ENCODE data around the gene ADAMTS15. TPM values are rescaled to one million over a fixed set of nuclear protein-coding genes. Genes with fewer than 3 reads are reported as not detected.
A peak's percentile ranks its signal among the peaks of the same experiment; 100 is the strongest.

ADAMTS15 gene, protein sequence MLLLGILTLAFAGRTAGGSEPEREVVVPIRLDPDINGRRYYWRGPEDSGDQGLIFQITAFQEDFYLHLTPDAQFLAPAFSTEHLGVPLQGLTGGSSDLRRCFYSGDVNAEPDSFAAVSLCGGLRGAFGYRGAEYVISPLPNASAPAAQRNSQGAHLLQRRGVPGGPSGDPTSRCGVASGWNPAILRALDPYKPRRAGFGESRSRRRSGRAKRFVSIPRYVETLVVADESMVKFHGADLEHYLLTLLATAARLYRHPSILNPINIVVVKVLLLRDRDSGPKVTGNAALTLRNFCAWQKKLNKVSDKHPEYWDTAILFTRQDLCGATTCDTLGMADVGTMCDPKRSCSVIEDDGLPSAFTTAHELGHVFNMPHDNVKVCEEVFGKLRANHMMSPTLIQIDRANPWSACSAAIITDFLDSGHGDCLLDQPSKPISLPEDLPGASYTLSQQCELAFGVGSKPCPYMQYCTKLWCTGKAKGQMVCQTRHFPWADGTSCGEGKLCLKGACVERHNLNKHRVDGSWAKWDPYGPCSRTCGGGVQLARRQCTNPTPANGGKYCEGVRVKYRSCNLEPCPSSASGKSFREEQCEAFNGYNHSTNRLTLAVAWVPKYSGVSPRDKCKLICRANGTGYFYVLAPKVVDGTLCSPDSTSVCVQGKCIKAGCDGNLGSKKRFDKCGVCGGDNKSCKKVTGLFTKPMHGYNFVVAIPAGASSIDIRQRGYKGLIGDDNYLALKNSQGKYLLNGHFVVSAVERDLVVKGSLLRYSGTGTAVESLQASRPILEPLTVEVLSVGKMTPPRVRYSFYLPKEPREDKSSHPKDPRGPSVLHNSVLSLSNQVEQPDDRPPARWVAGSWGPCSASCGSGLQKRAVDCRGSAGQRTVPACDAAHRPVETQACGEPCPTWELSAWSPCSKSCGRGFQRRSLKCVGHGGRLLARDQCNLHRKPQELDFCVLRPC
- total RNA-seq (23.4 and 24.9 TPM in 2 replicates), polyA plus RNA-seq (14.9 and 18.2 TPM in 2 replicates), polyA minus RNA-seq (ENCODE audit: low replicate concordance) (54.4 and 58.7 TPM in 2 replicates)
- 22.3 and 26.8 TPM in 2 replicates for polyA plus RNA-seq (2012)

DNA sequence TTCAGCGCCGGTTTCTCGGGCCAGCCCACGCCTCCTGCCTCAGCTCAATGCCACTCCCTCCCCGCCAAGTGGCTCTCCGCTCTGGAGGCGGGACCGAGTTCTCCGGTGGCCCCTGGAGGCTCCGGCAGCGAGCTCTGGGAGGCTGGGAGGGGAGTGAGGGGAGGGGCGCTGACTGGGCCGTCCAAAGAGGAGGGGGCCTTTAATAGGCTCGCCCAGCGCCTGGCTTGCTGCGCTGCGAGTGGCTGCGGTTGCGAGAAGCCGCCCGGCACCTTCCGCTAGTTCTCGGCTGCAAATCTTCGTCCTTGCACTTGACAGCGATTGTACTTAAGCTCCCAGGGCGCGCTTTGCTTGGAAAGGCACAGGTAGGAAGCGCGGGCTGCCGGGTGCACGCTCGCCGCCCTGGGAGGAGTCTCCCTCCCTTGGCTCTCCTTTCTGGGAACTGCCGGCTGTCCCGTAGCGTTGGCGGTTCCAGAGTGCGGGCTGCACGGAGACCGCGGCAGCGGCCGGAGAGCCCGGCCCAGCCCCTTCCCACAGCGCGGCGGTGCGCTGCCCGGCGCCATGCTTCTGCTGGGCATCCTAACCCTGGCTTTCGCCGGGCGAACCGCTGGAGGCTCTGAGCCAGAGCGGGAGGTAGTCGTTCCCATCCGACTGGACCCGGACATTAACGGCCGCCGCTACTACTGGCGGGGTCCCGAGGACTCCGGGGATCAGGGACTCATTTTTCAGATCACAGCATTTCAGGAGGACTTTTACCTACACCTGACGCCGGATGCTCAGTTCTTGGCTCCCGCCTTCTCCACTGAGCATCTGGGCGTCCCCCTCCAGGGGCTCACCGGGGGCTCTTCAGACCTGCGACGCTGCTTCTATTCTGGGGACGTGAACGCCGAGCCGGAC lies at the start of gene ADAMTS15:
TSS of gene ADAMTS15 (plus strand) at position 230 of the 894 bp plus-strand sequence. CDS start at position 559, 329 bp downstream.
- H3K9ac ChIP-seq (ENCODE audit: insufficient read depth, low read length): peak within 1 kb of the TSS; percentile 75
- H3K27me3 ChIP-seq (ENCODE audit: control insufficient read depth, insufficient read depth, low read length): no peaks in the 10 kb centered on the region
- peak; percentile 92 for DNase-seq (ENCODE audit: low read depth in 2 of 2)
- peaks cover 2% of the 10 kb centered on the region for H3K36me3 ChIP-seq (ENCODE audit: control insufficient read depth, insufficient read depth, low read length)
- peak within 1 kb of the TSS; percentile 84 for H3K4me2 ChIP-seq (ENCODE audit: extremely low read depth, insufficient read depth, low read length)
- no peak for TF ChIP-seq EZH2 (IDR thresholded peaks at IDR 0.05; ENCODE audit: low read length, missing control alignments)
- TF ChIP-seq, protein P1, sequence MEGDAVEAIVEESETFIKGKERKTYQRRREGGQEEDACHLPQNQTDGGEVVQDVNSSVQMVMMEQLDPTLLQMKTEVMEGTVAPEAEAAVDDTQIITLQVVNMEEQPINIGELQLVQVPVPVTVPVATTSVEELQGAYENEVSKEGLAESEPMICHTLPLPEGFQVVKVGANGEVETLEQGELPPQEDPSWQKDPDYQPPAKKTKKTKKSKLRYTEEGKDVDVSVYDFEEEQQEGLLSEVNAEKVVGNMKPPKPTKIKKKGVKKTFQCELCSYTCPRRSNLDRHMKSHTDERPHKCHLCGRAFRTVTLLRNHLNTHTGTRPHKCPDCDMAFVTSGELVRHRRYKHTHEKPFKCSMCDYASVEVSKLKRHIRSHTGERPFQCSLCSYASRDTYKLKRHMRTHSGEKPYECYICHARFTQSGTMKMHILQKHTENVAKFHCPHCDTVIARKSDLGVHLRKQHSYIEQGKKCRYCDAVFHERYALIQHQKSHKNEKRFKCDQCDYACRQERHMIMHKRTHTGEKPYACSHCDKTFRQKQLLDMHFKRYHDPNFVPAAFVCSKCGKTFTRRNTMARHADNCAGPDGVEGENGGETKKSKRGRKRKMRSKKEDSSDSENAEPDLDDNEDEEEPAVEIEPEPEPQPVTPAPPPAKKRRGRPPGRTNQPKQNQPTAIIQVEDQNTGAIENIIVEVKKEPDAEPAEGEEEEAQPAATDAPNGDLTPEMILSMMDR (conservative IDR thresholded peaks at IDR 0.05 in 1 of 2, IDR thresholded peaks at IDR 0.05 in 1 of 2; ENCODE audit: low read depth in 1 of 2, low read length in 2 of 2): no peak
- H3K27ac ChIP-seq (ENCODE audit: insufficient read depth, low read length): peak within 1 kb of the TSS; percentile 65
- H3K4me1 ChIP-seq (ENCODE audit: control insufficient read depth, extremely low read depth, insufficient read depth, low read length): peaks cover 3% of the 10 kb centered on the region
- peaks cover 46% of the 10 kb centered on the region for H3K79me2 ChIP-seq (ENCODE audit: control insufficient read depth, insufficient read depth, low read length)
- no peaks in the 10 kb centered on the region for H4K20me1 ChIP-seq (ENCODE audit: control insufficient read depth, extremely low read depth, insufficient read depth, low read length)
- H3K4me3 ChIP-seq (replicated peaks in 1 of 4; ENCODE audit: control extremely low read depth in 1 of 4, insufficient read depth in 1 of 4, low read depth in 3 of 4, low read length in 4 of 4): peak within 1 kb of the TSS; percentile 81 to 93 (median 89)
- H3K9me3 ChIP-seq (ENCODE audit: control insufficient read depth, insufficient read depth, low read depth, low read length): no peaks in the 10 kb centered on the region
- H2AFZ ChIP-seq (ENCODE audit: low read length): peak within 1 kb of the TSS; percentile 67

DNA sequence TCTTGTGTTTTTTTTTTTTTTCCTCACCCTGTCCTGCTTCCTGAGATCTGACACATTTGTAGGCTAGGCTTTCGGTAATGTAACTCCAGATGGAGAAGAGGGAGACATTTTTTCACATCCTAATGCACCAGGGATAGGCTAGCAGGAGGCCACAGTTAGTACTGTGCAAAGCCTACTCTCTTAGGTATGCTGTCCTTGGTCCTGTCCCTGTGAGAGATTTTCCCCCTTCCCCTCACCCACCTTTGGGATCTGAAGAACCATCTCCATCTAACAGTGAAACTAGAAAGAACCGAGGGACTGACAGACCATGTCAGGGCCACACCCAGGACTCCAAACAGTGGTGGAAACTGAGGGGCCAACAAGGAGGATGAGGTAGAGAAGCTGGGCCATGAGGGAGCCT lies 49.2 kb upstream of the ADAMTS15 start:
- Histone ChIP-seq H3K9ac (ENCODE audit: insufficient read depth, low read length) (no peak overlapping the region), H3K4me3 (replicated peaks in 1 of 4; ENCODE audit: control extremely low read depth in 1 of 4, insufficient read depth in 1 of 4, low read depth in 3 of 4, low read length in 4 of 4) (no peak overlapping the region), H3K27ac (ENCODE audit: insufficient read depth, low read length) (no peak overlapping the region), H4K20me1 (ENCODE audit: control insufficient read depth, extremely low read depth, insufficient read depth, low read length) (no peaks in the 10 kb centered on the region), H3K36me3 (ENCODE audit: control insufficient read depth, insufficient read depth, low read length) (no peaks in the 10 kb centered on the region), H3K27me3 (ENCODE audit: control insufficient read depth, insufficient read depth, low read length) (peaks cover 2% of the 10 kb centered on the region), H2AFZ (ENCODE audit: low read length) (no peak overlapping the region), H3K4me1 (ENCODE audit: control insufficient read depth, extremely low read depth, insufficient read depth, low read length) (peaks cover 30% of the 10 kb centered on the region), H3K4me2 (ENCODE audit: extremely low read depth, insufficient read depth, low read length) (no peak overlapping the region), H3K9me3 (ENCODE audit: control insufficient read depth, insufficient read depth, low read depth, low read length) (no peaks in the 10 kb centered on the region), H3K79me2 (ENCODE audit: control insufficient read depth, insufficient read depth, low read length) (no peaks in the 10 kb centered on the region)
- TF ChIP-seq, protein P1 (conservative IDR thresholded peaks at IDR 0.05 in 1 of 2, IDR thresholded peaks at IDR 0.05 in 1 of 2; ENCODE audit: low read depth in 1 of 2, low read length in 2 of 2): no peak
- TF ChIP-seq EZH2 (IDR thresholded peaks at IDR 0.05; ENCODE audit: low read length, missing control alignments): no peak
- no peak for DNase-seq (ENCODE audit: low read depth in 2 of 2)
